Loucy (cell line): Measurements from ENCODE around the gene OXLD1.

Experiments
- H2AFZ ChIP-seq: fragments of 200-600 bp; sonication (generic); 2 replicates; pipeline ENCODE4 v1.6.0; 2016; ENCODE audit warnings: antibody characterized with exemption, mild to moderate bottlenecking, low read length, moderate library complexity
- H3F3A ChIP-seq: fragments of 200-600 bp; 2 replicates; pipeline ENCODE4 v1.6.0; 2016; ENCODE audit warnings: antibody characterized with exemption, low read depth, mild to moderate bottlenecking
- H3K27me3 ChIP-seq: fragments of 200-600 bp; sonication (generic); 2 replicates; pipeline ENCODE4 v1.6.1; 2014; ENCODE audit warnings: low read length, mild to moderate bottlenecking; ENCODE audit not compliant: insufficient read depth, poor library complexity, severe bottlenecking
- H3K36me3 ChIP-seq: fragments of 200-600 bp; sonication (generic); 2 replicates; pipeline ENCODE4 v1.6.1; 2016; ENCODE audit warnings: low read length; ENCODE audit not compliant: insufficient read depth
- H3K4me1 ChIP-seq: fragments of 200-600 bp; sonication (generic); 2 replicates; pipeline ENCODE4 v1.5.1; 2014; ENCODE audit warnings: low read length, mild to moderate bottlenecking; ENCODE audit not compliant: insufficient read depth, poor library complexity, severe bottlenecking
- H3K4me2 ChIP-seq: fragments of 200-600 bp; sonication (generic); 2 replicates; pipeline ENCODE4 v1.6.0; 2014; ENCODE audit warnings: antibody characterized with exemption, low read length, low read depth, mild to moderate bottlenecking; ENCODE audit not compliant: poor library complexity, severe bottlenecking
- H3K4me3 ChIP-seq: fragments of 200-600 bp; sonication (generic); 2 replicates; pipeline ENCODE4 v1.5.1; 2014; ENCODE audit warnings: low read length, mild to moderate bottlenecking, mixed read lengths; ENCODE audit not compliant: poor library complexity, severe bottlenecking
- H3K79me2 ChIP-seq: fragments of 200-600 bp; sonication (generic); 2 replicates; pipeline ENCODE4 v1.6.1; 2014; ENCODE audit warnings: low read length; ENCODE audit not compliant: insufficient read depth
- H3K9ac ChIP-seq: fragments of 200-600 bp; sonication (generic); 2 replicates; pipeline ENCODE4 v1.6.0; 2014; ENCODE audit warnings: mild to moderate bottlenecking, low read depth, low read length, moderate library complexity; ENCODE audit not compliant: poor library complexity, severe bottlenecking
- H3K9me2 ChIP-seq: fragments of 200-600 bp; sonication (generic); replicated peaks from 2 replicates; pipeline ENCODE4 v1.6.1; 2016; ENCODE audit warnings: low read depth, low read length, mixed read lengths
- H3K9me3 ChIP-seq: fragments of 200-600 bp; sonication (generic); 2 replicates; pipeline ENCODE4 v1.6.1; 2014; ENCODE audit warnings: mild to moderate bottlenecking, antibody characterized with exemption, low read length, low read depth; ENCODE audit not compliant: insufficient read depth
- H4K20me1 ChIP-seq: fragments of 200-600 bp; sonication (generic); 2 replicates; pipeline ENCODE4 v1.6.0; 2014; ENCODE audit warnings: antibody characterized with exemption, low read length, mild to moderate bottlenecking; ENCODE audit not compliant: insufficient read depth, poor library complexity, severe bottlenecking
- EZH2phosphoT487 ChIP-seq: fragments of 200-600 bp; IDR thresholded peaks from 2 replicates; pipeline ENCODE4 v1.6.1; 2018; ENCODE audit warnings: antibody characterized with exemption, mild to moderate bottlenecking, moderate library complexity, borderline replicate concordance
- TF ChIP-seq, protein P1 (sequence below): fragments of 200-600 bp; sonication (generic); conservative IDR thresholded peaks from 2 replicates; pipeline ENCODE4 v1.5.1; 2014; ENCODE audit warnings: mild to moderate bottlenecking, antibody characterized with exemption, low read length

OXLD1 gene

GRCh38 chr17:81673561-81674258 is 7.3 kb upstream of the OXLD1 start:
- Histone ChIP-seq H4K20me1 (peaks cover 11% of the 10 kb centered on the region), H3K4me1 (no peaks in the 10 kb centered on the region), H3F3A (no peaks in the 10 kb centered on the region), H3K9me3 (no peaks in the 10 kb centered on the region), H3K9ac (no peak overlapping the region), H3K4me2 (no peak overlapping the region), H3K27me3 (no peaks in the 10 kb centered on the region), H3K9me2 (no peaks in the 10 kb centered on the region), H3K36me3 (peaks cover 20% of the 10 kb centered on the region; the same call in 1 of the 2 replicates), H3K4me3 (no peak overlapping the region), H2AFZ (no peak overlapping the region), H3K79me2 (peaks cover 19% of the 10 kb centered on the region; the same call in 1 of the 2 replicates)
- TF ChIP-seq, protein P1, sequence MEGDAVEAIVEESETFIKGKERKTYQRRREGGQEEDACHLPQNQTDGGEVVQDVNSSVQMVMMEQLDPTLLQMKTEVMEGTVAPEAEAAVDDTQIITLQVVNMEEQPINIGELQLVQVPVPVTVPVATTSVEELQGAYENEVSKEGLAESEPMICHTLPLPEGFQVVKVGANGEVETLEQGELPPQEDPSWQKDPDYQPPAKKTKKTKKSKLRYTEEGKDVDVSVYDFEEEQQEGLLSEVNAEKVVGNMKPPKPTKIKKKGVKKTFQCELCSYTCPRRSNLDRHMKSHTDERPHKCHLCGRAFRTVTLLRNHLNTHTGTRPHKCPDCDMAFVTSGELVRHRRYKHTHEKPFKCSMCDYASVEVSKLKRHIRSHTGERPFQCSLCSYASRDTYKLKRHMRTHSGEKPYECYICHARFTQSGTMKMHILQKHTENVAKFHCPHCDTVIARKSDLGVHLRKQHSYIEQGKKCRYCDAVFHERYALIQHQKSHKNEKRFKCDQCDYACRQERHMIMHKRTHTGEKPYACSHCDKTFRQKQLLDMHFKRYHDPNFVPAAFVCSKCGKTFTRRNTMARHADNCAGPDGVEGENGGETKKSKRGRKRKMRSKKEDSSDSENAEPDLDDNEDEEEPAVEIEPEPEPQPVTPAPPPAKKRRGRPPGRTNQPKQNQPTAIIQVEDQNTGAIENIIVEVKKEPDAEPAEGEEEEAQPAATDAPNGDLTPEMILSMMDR, result no peak
- no peak for TF ChIP-seq EZH2phosphoT487

DNA sequence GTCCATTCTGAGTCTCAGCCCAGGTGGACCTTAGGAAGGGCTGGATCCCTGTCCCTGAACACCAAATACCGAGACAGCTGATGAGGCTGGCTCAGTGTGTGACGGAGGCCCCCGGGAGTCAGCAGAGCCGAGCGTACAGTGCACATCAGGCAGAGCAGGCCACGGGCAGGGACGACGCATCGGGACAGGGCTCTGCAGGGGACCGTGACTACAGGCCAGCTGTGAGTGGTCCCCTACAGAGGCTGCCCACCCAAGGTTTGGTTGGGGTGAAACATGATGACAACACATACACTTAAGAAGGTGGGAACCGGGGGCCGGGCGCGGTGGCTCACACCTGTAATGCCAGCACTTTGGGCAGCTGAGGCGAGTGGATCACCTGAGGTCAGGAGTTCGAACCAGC is 6.5 kb upstream of the OXLD1 start:
- Histone ChIP-seq H2AFZ (no peak overlapping the region), H3K4me3 (no peak overlapping the region), H3K4me1 (peaks cover 7% of the 10 kb centered on the region), H4K20me1 (peaks cover 17% of the 10 kb centered on the region), H3K79me2 (peaks cover 26% of the 10 kb centered on the region), H3K4me2 (no peak overlapping the region), H3K36me3 (peaks cover 20% of the 10 kb centered on the region; the same call in 1 of the 2 replicates), H3K27me3 (no peaks in the 10 kb centered on the region), H3K9me3 (no peaks in the 10 kb centered on the region), H3K9ac (no peak overlapping the region), H3F3A (no peaks in the 10 kb centered on the region), H3K9me2 (no peaks in the 10 kb centered on the region)
- no peak for TF ChIP-seq EZH2phosphoT487
- TF ChIP-seq, protein P1, result no peak

GRCh38 chr17:81672504-81672903 is 6.1 kb upstream of the OXLD1 start:
- Histone ChIP-seq H3K4me3 (no peak overlapping the region), H3K79me2 (peaks cover 31% of the 10 kb centered on the region), H3K9ac (no peak overlapping the region), H4K20me1 (peaks cover 17% of the 10 kb centered on the region), H3K4me1 (peaks cover 11% of the 10 kb centered on the region), H3F3A (no peaks in the 10 kb centered on the region), H3K9me2 (no peaks in the 10 kb centered on the region), H3K27me3 (no peaks in the 10 kb centered on the region), H3K36me3 (peaks cover 20% of the 10 kb centered on the region; the same call in 1 of the 2 replicates), H3K9me3 (no peaks in the 10 kb centered on the region), H2AFZ (no peak overlapping the region), H3K4me2 (no peak overlapping the region)
- TF ChIP-seq, protein P1, result no peak
- TF ChIP-seq EZH2phosphoT487, result no peak
